ENCODE data around the gene CADPS. TPM values are rescaled to one million over a fixed set of nuclear protein-coding genes. Genes with fewer than 3 reads are reported as not detected.

Gene CADPS
- total and polyA plus RNA-seq, 7 donors, result 1.6 to 12.5 (median 6.2) TPM; not detected in 1

DNA sequence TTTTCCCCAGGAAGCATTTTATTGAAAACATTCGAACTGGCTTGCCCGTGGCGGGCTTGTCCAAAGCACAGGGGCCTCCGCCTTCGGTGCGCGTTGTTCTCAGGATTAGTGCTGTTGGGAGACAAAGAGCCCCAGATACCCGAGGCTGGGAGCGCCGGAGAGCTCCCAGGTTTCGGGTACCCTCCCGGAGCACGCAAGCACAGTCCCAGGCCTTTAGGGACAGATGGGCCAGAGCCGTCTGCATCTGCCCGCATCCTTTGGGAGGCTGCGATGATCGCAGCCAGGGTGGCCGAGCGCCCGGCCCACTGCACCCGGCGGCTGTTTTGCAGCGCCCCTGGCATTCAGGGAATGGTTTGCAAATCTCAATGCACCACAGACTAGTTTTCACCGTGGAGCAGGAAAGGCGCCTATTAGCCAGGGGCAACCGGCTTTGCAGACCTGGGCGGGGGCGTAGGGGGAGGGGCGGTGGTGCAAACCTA is 496.9 kb downstream of the CADPS start:
- H3K9me3 ChIP-seq, result no peaks in the 10 kb centered on the region
- WGBS, 2 donors, result 5 to 13% methylated on average over 29 of the region's 29 CpGs
- H3K27ac ChIP-seq, result no peak overlapping the region
- intact Hi-C loops (cut with DNase I), result no loop called here
- TF ChIP-seq POLR2AphosphoS5 (IDR thresholded peaks at IDR 0.05), result no peak
- TF ChIP-seq POLR2A (IDR thresholded peaks at IDR 0.05), result no peak
- TF ChIP-seq, protein P1, sequence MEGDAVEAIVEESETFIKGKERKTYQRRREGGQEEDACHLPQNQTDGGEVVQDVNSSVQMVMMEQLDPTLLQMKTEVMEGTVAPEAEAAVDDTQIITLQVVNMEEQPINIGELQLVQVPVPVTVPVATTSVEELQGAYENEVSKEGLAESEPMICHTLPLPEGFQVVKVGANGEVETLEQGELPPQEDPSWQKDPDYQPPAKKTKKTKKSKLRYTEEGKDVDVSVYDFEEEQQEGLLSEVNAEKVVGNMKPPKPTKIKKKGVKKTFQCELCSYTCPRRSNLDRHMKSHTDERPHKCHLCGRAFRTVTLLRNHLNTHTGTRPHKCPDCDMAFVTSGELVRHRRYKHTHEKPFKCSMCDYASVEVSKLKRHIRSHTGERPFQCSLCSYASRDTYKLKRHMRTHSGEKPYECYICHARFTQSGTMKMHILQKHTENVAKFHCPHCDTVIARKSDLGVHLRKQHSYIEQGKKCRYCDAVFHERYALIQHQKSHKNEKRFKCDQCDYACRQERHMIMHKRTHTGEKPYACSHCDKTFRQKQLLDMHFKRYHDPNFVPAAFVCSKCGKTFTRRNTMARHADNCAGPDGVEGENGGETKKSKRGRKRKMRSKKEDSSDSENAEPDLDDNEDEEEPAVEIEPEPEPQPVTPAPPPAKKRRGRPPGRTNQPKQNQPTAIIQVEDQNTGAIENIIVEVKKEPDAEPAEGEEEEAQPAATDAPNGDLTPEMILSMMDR (IDR thresholded peaks at IDR 0.05), result no peak
- TF ChIP-seq EP300 (IDR thresholded peaks at IDR 0.05), result no peak
- H3K4me1 ChIP-seq, result peaks cover 0 to 30% (median 25%) of the 10 kb centered on the region in 4 donors
- H3K36me3 ChIP-seq, result no peaks in the 10 kb centered on the region
- no peak overlapping the region for H3K4me3 ChIP-seq
- no peak for DNase-seq
- H3K27me3 ChIP-seq, result peaks cover 21 to 89% (median 82%) of the 10 kb centered on the region in 3 donors

DNA sequence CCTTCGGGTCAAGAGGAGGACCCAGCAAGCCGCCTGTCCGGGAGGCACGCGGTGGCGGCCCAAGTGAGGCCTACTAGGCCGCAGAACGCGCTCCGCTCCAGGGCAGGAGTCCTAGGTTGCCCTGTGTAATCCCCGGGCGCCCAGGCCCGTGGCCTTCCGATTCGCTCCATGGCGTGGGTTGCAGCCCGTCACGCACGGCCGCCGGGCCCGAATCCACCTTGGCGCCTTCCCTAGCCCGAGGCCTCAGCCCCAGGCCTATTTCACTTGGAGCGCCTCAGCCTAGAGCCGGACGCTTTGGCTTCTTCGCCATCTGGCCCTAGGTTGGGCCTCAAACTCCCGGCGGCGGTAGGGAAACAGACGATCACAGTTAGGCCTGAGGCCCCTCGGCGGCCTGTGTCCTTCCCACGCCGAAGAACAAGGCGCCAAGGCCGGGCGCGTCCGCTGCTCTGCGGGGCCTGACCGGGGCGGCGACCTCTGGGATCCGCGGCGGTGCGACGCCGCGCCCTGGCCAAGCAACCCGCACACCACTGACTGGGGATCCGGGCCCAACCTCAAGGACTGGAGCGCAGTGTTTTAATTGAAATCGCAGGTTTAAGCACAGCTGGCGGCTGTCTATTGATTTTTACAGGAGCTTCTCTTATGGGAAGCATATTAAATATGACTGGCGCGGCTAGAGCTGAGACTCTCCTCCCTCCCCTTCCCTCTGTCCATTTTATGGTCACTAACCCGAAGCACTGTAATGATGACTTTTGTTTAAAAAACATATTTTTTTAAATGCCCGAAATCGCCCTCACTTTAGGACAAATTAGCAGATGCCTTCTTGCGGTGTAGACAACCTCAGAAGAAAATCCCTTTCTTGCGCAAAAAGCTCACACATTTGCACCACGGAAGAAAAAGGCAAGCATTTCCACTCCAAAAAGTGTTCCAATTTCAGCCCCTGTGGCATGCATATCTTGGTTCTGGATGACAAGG is 498.0 kb downstream of the CADPS start:
- no peak for DNase-seq

DNA sequence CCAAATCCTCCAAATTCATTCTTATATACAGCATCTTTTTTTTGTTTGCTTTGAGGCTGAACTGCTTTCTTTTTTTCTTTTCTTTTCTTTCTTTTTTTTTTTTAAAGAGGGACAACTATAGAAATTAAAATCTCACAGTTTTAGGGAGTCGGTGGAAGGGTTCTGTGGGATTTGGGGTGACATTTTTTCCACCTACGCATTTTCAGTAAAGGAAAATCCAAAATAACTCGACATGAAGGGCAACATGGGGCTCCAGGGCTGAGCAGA is 498.8 kb downstream of the CADPS start:
- WGBS, 2 donors, result 50 to 64% methylated on average over 3 of the region's 3 CpGs
- no peaks in the 10 kb centered on the region for H3K36me3 ChIP-seq
- H3K27ac ChIP-seq, result no peak overlapping the region
- intact Hi-C loops (cut with DNase I), result no loop called here
- no peak overlapping the region for H3K4me3 ChIP-seq
- H3K4me1 ChIP-seq, result peaks cover 0 to 47% (median 40%) of the 10 kb centered on the region in 4 donors
- no peak for DNase-seq
- TF ChIP-seq POLR2A (IDR thresholded peaks at IDR 0.05) (no peak), EP300 (IDR thresholded peaks at IDR 0.05) (no peak), POLR2AphosphoS5 (IDR thresholded peaks at IDR 0.05) (no peak)
- TF ChIP-seq, protein P1 (IDR thresholded peaks at IDR 0.05), result no peak
- H3K27me3 ChIP-seq, result peaks cover 37 to 100% (median 93%) of the 10 kb centered on the region in 3 donors
- no peaks in the 10 kb centered on the region for H3K9me3 ChIP-seq

More for the DNA sequence above, 498.0 kb downstream of the CADPS start:
- peaks cover 0 to 42% (median 35%) of the 10 kb centered on the region in 4 donors for H3K4me1 ChIP-seq
- intact Hi-C loops (cut with DNase I), result no loop called here
- H3K36me3 ChIP-seq, result no peaks in the 10 kb centered on the region
- H3K27ac ChIP-seq, result no peak overlapping the region
- TF ChIP-seq POLR2A (IDR thresholded peaks at IDR 0.05) (no peak), EP300 (IDR thresholded peaks at IDR 0.05) (no peak), POLR2AphosphoS5 (IDR thresholded peaks at IDR 0.05) (no peak)
- TF ChIP-seq, protein P1 (IDR thresholded peaks at IDR 0.05), result no peak
- WGBS, 2 donors, result 17 to 40% methylated on average over 65 of the region's 65 CpGs
- H3K4me3 ChIP-seq, result no peak overlapping the region
- no peaks in the 10 kb centered on the region for H3K9me3 ChIP-seq
- H3K27me3 ChIP-seq, result peaks cover 31 to 100% (median 93%) of the 10 kb centered on the region in 3 donors

DNA sequence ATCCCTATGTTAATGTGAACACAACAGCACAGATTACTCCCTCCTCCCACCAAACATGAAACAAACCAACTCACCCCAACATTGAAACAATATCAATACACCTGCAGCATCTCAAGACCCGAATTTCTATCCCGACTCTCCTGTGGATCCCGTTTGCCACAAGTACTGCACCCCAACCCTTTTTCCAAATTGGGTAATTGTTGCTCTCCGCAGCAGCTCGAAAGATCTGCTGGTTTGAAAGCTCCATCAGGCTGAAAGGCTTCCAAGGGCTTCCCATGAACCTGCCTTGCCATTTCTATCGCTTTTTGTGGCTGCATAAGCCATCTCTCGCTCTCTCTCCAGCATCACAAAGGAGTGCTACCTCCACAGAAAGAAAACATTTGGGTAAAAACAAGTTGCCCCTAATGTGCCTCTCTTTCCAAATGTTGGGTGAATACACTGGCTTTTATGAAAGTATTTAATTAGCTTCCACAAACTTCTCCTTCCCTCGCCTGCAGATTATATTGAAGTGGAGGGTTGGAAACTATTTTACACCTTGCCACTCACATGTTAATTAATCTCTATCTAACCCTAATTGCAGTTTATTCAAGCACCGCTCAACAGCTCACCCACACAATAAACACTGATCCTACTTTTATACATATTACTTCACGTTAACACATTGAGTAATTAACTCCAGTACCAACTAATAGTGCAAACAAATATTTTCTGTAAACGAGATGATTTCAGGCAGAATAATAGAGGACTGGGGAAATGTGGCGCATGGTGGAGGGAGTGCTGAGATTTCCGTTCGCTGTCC is 499.4 kb downstream of the CADPS start:
- H3K4me3 ChIP-seq, result no peak overlapping the region
- H3K27me3 ChIP-seq, result peaks cover 43 to 100% (median 93%) of the 10 kb centered on the region in 3 donors
- H3K4me1 ChIP-seq, result peaks cover 0 to 48% (median 42%) of the 10 kb centered on the region in 4 donors
- whole genome bisulfite sequencing, 2 donors, result 16 to 25% methylated on average over 14 of the region's 14 CpGs
- TF ChIP-seq EP300 (IDR thresholded peaks at IDR 0.05), result no peak
- no peak for TF ChIP-seq POLR2AphosphoS5 (IDR thresholded peaks at IDR 0.05)
- TF ChIP-seq, protein P1 (IDR thresholded peaks at IDR 0.05), result no peak
- TF ChIP-seq POLR2A (IDR thresholded peaks at IDR 0.05), result no peak
- no peak overlapping the region for H3K27ac ChIP-seq
- no peak for DNase-seq
- intact Hi-C loops (cut with DNase I), result no loop called here
- no peaks in the 10 kb centered on the region for H3K9me3 ChIP-seq
- H3K36me3 ChIP-seq, result no peaks in the 10 kb centered on the region

Data from sigmoid colon (tissue), 7 donors.